ENCODE measurements around the gene PEAK3.
A peak's percentile ranks its signal among the peaks of the same experiment; 100 is the strongest.

PEAK3 gene

DNA sequence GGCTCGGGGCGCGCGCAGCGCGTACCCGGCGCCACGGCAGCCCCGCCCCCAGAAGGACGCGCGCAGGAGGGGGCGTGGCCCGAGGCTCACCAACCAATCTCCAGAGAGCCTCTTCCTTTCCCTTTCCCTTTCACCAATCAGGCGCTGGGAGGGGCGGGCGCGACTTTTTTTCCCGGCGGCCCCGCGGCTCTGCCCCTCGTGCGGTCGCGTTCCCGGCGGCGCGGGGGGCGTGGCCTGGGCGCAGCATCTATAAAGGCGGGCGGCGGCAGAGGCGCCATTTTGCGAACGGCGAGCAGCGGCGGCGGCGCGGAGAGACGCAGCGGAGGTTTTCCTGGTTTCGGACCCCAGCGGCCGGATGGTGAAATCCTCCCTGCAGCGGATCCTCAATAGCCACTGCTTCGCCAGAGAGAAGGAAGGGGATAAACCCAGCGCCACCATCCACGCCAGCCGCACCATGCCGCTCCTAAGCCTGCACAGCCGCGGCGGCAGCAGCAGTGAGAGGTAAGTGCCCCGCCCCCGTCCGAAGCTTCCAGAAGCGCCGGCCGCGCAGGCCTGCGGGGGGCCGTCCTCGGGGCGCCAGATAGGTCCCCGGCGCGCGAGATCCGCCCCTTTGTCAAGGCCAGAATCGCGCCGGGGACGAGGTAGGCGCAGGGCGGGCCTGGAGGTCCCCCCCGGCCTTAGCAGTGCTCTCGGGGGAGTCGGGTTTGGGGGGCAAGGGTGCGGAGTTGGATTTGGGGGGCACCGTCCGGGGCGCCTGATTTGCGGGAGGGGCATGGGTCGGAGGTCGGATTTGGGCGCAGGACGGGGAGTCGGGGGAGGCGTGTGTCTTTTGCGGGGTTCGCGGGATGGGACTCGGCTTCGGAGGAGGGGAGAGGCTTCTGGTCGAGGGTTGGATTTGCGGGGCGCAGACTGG lies 12.5 kb downstream of the PEAK3 start:
- DNase-seq, result peak; percentile 90

DNA sequence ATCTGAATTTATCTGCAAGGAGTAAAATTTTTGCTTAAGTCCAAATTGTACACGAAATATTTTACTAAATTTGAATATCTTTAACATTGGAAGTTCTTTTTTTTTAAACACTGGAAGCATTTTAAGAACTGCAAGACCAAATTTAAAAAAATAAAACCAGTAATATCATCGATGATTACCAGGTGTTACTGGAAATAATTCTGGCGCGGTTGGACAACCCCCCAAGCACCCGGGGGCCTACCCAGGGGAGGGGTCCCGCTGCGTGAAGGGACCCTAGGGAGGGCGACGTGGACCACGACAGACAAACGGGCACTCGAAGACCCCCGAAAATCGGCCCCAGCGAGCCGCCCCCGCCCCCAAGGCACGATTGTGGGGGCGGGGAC lies 13.1 kb downstream of the PEAK3 start:
- DNase-seq, result no peak

DNA sequence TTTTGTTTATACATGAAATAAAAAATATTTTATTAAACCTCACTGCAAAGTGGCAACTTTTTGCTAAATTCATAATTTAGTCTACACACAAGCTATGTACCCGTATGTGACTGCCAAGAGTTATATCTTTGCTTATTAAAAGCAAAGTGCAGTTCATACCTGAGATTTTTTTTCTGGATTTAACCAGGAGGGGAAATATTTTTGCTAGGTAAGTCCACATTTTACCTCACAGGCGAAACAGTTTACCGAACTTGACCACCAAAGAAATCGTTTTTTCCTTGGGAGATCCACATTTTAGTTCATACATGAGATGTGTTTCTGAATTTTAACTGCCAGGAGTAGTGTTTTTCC lies 13.5 kb downstream of the PEAK3 start:
- no peak for DNase-seq

DNA sequence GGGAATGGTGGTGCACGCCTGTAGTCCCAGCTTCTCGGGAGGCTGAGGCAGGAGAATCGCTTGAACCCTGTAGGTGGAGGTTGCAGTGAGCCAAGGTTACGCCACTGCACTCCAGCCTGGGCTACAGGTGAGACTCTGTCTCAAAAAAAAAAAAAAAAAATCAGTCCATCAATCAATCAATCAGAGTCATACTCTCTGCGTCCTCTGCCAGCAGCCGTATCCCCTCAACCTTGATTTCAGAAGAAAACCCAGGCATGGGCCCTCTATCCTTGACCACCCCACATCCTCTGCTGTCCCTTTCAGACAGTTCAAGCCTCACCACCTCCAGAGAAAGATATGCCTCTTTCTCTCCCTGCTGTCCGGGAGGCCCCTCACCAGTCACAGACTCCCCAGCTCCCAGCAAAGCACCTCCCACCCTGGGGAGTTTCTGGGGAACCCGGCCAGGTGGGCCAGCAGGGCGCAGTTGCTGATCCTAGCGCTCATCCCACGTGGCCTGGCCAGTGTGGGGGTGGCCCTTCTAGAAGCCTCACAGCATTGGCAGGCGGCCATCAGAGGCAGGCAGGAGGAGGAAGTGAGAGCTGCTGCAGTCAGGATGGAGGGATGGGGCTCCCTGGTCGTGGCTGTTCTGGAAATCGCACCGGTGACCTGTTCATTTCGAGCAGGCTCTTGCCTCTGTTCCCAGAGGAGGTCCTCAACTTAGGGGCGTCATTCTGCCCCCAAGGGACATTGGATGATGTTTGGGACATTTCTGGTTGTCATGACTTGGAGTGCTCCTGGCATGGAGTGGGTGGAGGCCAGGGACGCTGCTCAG lies 15.6 kb downstream of the PEAK3 start:
- no peak for DNase-seq

- no peak for DNase-seq
These were observed 20.4 kb downstream of the PEAK3 start for GRCh38 chr19:2261438-2262172.

DNA sequence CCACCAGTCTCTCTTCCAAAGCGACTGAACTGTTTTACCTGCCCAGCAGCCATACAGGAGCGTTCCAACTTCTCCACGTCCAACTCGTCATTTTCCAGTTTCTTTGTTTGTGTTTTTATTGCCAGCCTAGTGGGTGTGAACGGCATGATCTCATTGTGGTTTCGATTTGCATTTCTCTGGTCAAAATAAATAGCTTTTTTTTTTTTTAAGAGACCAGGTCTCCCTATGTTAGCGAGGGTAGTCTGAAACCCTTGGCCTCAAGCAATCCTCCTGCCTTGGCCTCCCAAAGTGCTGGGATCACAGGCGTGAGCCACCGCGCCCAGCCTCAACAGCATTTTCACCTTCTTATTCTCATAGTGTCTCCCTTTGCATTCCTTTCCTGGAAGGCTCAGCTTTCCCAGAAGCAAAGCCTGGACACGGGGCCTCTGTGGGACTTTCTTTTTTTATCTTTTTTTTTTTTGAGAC lies 21.6 kb downstream of the PEAK3 start:
- DNase-seq, result no peak

GRCh38 chr19:2259336-2259735 lies 22.6 kb downstream of the PEAK3 start:
- no peak for DNase-seq

GRCh38 chr19:2255982-2256685 lies 25.8 kb downstream of the PEAK3 start, which contains the start of gene JSRP1:
Gene JSRP1, minus strand, starts transcription at chr19:2256417. Its CDS starts 1,103 bp downstream, at chr19:2255314.
- no peak for DNase-seq

- DNase-seq, result no peak
These were observed 26.7 kb downstream of the PEAK3 start for GRCh38 chr19:2255112-2255845.

DNA sequence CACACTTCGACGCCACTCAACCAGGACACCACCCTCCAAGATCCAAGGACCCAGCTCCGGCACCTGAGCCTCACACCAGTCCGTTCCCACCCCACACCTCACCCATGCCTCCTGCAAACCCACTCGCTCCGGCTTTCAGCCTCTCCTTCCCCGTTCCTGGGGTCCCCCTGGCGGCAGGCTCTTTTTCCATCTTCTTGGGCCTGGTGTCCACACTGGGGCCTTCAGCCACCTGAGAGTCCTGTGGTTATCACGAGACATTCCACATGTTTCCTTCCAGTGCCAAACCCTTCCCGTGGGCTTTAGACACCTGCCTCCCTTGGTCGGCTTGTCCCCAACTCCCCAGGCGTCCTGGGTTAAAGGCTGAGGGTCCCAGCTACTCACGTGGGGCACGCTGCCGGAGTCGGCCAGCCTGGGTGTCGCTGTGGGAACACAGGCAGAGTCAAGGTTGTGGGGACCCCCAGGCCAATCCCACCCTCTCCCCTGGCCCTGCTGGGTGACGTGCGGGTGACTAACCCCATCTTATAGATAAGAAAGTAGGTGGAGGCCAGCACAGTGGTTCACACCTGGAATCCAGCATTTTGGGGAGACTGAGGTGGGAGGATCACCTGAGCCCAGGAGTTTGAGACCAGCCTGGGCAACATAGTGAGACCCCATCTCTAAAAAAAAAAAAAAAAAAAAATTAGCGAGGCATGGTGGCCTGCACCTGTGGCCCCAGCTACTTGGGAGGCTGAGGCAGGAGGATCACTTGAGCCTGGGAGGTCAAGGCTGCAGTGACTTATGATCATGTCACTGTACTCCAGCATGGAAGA lies 27.7 kb downstream of the PEAK3 start:
- DNase-seq, result no peak

- no peak for DNase-seq
These were observed 28.6 kb downstream of the PEAK3 start for GRCh38 chr19:2253106-2254063.

DNA sequence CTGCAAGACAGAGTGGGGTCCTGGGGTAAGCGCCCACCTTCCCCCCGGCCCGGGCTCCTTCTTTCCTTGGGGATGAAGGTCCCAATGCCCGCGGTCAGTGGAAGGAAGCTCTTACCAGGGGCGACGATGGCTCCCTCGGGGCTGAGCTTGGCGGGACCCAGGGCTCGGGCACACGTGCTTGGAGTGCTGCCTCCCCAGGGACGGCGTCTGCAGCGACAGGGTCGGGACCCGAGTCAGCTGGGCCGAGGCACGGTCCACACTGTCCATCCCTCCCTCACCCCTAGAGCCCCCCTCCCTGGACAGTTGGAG lies 29.2 kb downstream of the PEAK3 start:
- no peak for DNase-seq

- DNase-seq, result no peak
These were observed 29.7 kb downstream of the PEAK3 start for GRCh38 chr19:2252055-2252796.

- DNase-seq, result no peak
These were observed 30.6 kb downstream of the PEAK3 start for GRCh38 chr19:2251106-2252054.

DNA sequence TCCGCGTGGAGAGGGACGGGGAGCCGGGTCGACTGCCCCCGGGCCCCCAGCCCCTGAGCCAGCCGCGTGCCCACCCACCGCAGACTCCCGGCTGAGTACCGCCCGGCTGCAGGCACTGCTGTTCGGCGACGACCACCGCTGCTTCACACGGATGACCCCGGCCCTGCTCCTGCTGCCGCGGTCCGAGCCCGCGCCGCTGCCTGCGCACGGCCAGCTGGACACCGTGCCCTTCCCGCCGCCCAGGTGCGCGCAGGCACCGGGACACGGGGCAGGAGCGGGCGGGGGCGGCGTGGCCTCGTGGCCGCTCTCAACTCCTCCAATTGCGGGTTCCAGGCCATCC lies 31.2 kb downstream of the PEAK3 start:
- DNase-seq, result no peak

DNA sequence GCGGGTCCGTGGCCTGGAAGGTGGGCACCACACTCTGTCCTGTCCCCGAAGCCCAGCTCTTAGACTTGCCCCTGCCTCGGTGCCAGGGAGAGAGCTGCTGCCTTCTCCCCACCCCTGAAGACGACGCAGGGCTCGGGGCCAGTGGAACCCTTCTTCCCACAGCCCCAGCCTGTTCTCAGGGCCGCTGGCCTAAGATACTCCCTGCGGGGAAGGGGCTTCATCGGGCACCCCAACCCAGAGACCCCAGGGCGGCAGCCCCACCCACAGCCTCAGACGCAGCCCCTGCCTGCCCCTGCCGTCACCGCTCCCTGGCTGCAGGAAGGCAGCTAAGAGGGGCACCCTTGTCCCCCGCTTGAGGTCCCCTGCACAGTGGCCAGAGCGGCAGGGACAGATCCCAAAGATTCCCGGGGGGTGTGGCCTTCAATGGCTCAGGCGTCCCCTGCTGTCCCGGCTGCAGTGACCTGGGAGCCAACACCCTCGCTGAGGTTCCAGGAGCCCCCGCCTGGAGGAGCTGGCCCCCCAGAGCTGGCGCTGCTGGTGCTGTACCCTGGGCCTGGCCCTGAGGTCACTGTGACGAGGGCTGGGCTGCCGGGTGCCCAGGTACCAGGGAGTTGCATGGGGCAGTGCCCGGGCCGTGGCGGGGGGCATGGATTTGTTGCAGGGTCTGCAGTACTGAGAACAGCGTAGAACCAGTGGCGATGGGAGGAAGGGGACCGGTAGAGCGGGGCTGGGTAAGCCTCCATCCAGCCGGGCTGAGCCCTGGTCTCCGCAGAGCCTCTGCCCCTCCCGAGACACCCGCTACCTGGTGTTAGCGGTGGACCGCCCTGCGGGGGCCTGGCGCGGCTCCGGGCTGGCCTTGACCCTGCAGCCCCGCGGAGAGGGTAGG lies 31.9 kb downstream of the PEAK3 start:
- DNase-seq, result no peak
